Hepatocyte (in vitro differentiated cells): ENCODE data around the gene STX1B.

ENCODE experiments used
- CTCF ChIP-seq: fragments of 200-600 bp; sonication (generic); IDR thresholded peaks from 2 replicates; pipeline ENCODE4 v1.5.1; 2016; ENCODE audit warnings: antibody characterized with exemption, mild to moderate bottlenecking; ENCODE audit not compliant: poor library complexity
- EZH2 ChIP-seq: fragments of 200-600 bp; sonication (generic); IDR thresholded peaks from 2 replicates; pipeline ENCODE4 v1.6.1; 2016; ENCODE audit warnings: antibody characterized with exemption, mild to moderate bottlenecking, borderline replicate concordance

- TF ChIP-seq CTCF (no peak), EZH2 (no peak)
Measured at GRCh38 chr16:30986129-30986991, 24.1 kb downstream of the STX1B start.
